ENCODE measurements around the gene KCNIP4. TPM values are rescaled to one million over a fixed set of nuclear protein-coding genes. Genes with fewer than 3 reads are reported as not detected.

Gene KCNIP4
- polyA plus RNA-seq, 1 donor (not counting 4 experiments of a cell fraction or from before 2014, with no cell fraction given): 0.07 TPM

DNA sequence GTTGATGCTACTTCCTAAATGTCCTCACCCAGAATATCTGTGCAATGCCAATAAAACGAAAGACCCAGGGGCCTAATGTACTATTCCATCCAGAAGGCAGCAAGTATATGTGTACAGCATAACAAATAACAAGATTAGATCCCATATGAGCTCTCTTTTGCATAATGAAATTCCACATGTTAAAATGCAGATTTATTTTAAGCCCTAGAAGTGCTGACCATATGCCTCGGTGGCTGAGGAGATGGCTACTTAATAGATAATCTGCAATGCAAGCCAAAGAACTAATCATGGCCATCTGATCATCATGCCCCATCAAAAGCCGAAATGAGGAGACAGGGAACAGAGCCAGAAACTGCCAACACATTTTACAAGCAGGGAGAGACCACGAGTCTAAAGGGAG lies 293.5 kb downstream of the KCNIP4 start:
- TF ChIP-seq CTCF (optimal IDR thresholded peaks at IDR 0.05 in 1 of 3, IDR thresholded peaks at IDR 0.05 in 1 of 3, conservative IDR thresholded peaks at IDR 0.05 in 1 of 3; ENCODE audit: extremely low read depth in 1 of 3, insufficient read depth in 2 of 3, low read length in 3 of 3): no peak
- no peak for TF ChIP-seq EZH2 (IDR thresholded peaks at IDR 0.05; ENCODE audit: low read length)
- Histone ChIP-seq H3K4me2 (ENCODE audit: control insufficient read depth, extremely low read depth, insufficient read depth, low read depth, low read length) (no peak overlapping the region), H3K9ac (ENCODE audit: control insufficient read depth, extremely low read depth, insufficient read depth, low read length) (no peak overlapping the region), H3K9me1 (ENCODE audit: control insufficient read depth, extremely low read depth, insufficient read depth, low read length) (no peaks in the 10 kb centered on the region), H3K27me3 (ENCODE audit: control insufficient read depth, extremely low read depth, insufficient read depth, low read length) (no peaks in the 10 kb centered on the region), H3K4me1 (ENCODE audit: control insufficient read depth, extremely low read depth, insufficient read depth, low read length) (peaks cover 7% of the 10 kb centered on the region), H3K36me3 (ENCODE audit: control insufficient read depth in 2 of 2, extremely low read depth in 1 of 2, insufficient read depth in 2 of 2, low read length in 2 of 2) (no peaks in the 10 kb centered on the region), H3K9me3 (ENCODE audit: control insufficient read depth, low read depth, low read length) (no peaks in the 10 kb centered on the region), H3K79me2 (ENCODE audit: control insufficient read depth, insufficient read depth, low read length) (no peaks in the 10 kb centered on the region), H2AFZ (ENCODE audit: control insufficient read depth, low read length) (no peak overlapping the region), H3K27ac (ENCODE audit: control insufficient read depth, insufficient read depth, low read length) (no peak overlapping the region), H4K20me1 (ENCODE audit: control insufficient read depth, extremely low read depth, insufficient read depth, low read length) (no peaks in the 10 kb centered on the region), H3K4me3 (ENCODE audit: control insufficient read depth in 2 of 3, extremely low read depth in 1 of 3, insufficient read depth in 2 of 3, low read depth in 1 of 3, low read length in 3 of 3) (no peak overlapping the region)
- dilution Hi-C loops (cut with MboI; ENCODE audit: extremely low pct_ligation_motif_present, low sequenced_read_pairs): no loop called here
- no peak for FAIRE-seq
- DNase-seq (ENCODE audit: low read depth, low spot score): no peak

DNA sequence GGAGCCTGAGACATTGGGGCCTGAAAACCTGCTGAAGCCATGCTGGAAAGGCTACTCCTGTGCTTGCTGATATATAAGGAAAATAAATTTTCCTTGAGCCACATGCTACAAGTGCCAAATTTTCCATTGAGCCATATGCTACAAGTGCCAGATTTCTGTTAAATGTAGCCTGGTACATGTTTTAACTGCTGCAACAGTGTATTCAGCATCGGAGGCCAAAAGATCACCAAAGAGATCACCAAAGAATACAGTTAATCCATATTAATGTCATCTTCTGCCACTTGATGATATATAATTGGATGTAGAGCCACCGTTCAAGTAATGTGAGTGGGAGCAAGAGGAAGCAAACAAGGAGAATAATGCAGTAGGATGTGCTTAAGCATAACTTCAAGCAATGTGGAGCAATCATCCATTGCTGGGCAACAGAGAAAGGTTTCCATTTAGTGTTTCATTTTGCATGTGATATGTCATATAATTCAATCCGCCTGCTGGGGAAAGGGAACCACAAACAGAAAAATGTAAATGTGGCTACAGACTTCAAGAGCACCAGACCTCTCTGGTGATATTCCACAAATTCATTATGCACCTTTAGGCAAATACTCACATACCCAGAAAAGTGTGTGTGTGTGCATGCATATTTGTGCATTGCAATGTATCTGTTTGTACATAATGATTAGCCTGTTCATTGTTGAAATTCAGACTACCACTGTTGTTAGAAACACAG lies 295.9 kb downstream of the KCNIP4 start:
- Histone ChIP-seq H2AFZ (ENCODE audit: control insufficient read depth, low read length) (no peak overlapping the region), H3K9ac (ENCODE audit: control insufficient read depth, extremely low read depth, insufficient read depth, low read length) (no peak overlapping the region), H3K9me3 (ENCODE audit: control insufficient read depth, low read depth, low read length) (no peaks in the 10 kb centered on the region), H3K27ac (ENCODE audit: control insufficient read depth, insufficient read depth, low read length) (no peak overlapping the region), H3K4me3 (ENCODE audit: control insufficient read depth in 2 of 3, extremely low read depth in 1 of 3, insufficient read depth in 2 of 3, low read depth in 1 of 3, low read length in 3 of 3) (no peak overlapping the region), H3K9me1 (ENCODE audit: control insufficient read depth, extremely low read depth, insufficient read depth, low read length) (no peaks in the 10 kb centered on the region), H3K4me2 (ENCODE audit: control insufficient read depth, extremely low read depth, insufficient read depth, low read depth, low read length) (no peak overlapping the region), H3K79me2 (ENCODE audit: control insufficient read depth, insufficient read depth, low read length) (no peaks in the 10 kb centered on the region), H3K27me3 (ENCODE audit: control insufficient read depth, extremely low read depth, insufficient read depth, low read length) (no peaks in the 10 kb centered on the region), H3K4me1 (ENCODE audit: control insufficient read depth, extremely low read depth, insufficient read depth, low read length) (peaks cover 7% of the 10 kb centered on the region), H4K20me1 (ENCODE audit: control insufficient read depth, extremely low read depth, insufficient read depth, low read length) (no peaks in the 10 kb centered on the region), H3K36me3 (ENCODE audit: control insufficient read depth in 2 of 2, extremely low read depth in 1 of 2, insufficient read depth in 2 of 2, low read length in 2 of 2) (no peaks in the 10 kb centered on the region)
- FAIRE-seq (no peak), DNase-seq (ENCODE audit: low read depth, low spot score) (no peak)
- dilution Hi-C loops (cut with MboI; ENCODE audit: extremely low pct_ligation_motif_present, low sequenced_read_pairs): no loop called here
- no peak for TF ChIP-seq CTCF (optimal IDR thresholded peaks at IDR 0.05 in 1 of 3, IDR thresholded peaks at IDR 0.05 in 1 of 3, conservative IDR thresholded peaks at IDR 0.05 in 1 of 3; ENCODE audit: extremely low read depth in 1 of 3, insufficient read depth in 2 of 3, low read length in 3 of 3)
- TF ChIP-seq EZH2 (IDR thresholded peaks at IDR 0.05; ENCODE audit: low read length): no peak

Measured in keratinocyte (primary cell).